GM12874 (cell line): Measurements from ENCODE around the gene XAB2.

ENCODE experiments used
- TF ChIP-seq, protein P1 (sequence below): IDR thresholded peaks from 2 replicates; pipeline ENCODE4 v1.5.1; 2011; ENCODE audit warnings: low read depth, mild to moderate bottlenecking, control low read depth, low read length, moderate library complexity; ENCODE audit not compliant: insufficient read depth

XAB2 gene

DNA sequence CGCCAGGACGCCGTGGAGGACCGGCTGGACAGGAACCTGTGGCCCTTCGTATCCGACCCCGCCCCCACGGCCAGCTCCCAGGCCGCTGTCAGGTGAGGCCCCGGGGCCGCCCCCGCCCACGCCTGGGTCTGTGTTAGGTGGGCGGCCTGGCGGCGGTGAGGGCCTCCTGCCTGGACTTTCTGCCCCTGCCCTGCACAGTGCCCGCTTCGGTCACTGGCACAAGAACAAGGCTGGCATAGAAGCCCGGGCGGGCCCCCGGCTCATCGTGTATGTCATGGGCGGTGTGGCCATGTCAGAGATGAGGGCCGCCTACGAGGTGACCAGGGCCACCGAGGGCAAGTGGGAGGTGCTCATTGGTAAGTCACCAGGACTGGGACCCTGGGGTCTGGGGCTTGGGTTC, 17.8 kb upstream of the XAB2 start:
- TF ChIP-seq, protein P1, sequence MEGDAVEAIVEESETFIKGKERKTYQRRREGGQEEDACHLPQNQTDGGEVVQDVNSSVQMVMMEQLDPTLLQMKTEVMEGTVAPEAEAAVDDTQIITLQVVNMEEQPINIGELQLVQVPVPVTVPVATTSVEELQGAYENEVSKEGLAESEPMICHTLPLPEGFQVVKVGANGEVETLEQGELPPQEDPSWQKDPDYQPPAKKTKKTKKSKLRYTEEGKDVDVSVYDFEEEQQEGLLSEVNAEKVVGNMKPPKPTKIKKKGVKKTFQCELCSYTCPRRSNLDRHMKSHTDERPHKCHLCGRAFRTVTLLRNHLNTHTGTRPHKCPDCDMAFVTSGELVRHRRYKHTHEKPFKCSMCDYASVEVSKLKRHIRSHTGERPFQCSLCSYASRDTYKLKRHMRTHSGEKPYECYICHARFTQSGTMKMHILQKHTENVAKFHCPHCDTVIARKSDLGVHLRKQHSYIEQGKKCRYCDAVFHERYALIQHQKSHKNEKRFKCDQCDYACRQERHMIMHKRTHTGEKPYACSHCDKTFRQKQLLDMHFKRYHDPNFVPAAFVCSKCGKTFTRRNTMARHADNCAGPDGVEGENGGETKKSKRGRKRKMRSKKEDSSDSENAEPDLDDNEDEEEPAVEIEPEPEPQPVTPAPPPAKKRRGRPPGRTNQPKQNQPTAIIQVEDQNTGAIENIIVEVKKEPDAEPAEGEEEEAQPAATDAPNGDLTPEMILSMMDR = no peak

DNA sequence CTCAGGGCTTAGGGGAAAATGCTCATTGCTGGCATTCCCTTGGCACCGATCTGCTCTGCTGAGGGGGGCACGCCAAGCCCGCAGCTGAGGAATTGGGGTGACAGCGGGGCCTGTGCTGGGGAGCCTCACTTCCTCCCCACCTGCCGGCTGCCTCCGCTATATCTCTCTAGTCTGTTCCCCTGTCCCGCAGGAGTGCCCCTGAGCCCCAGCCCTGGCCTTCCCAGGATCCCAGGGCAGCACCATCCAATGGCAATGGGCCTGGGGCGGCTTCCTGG, 17.0 kb upstream of the XAB2 start:
- TF ChIP-seq, protein P1 = no peak

DNA sequence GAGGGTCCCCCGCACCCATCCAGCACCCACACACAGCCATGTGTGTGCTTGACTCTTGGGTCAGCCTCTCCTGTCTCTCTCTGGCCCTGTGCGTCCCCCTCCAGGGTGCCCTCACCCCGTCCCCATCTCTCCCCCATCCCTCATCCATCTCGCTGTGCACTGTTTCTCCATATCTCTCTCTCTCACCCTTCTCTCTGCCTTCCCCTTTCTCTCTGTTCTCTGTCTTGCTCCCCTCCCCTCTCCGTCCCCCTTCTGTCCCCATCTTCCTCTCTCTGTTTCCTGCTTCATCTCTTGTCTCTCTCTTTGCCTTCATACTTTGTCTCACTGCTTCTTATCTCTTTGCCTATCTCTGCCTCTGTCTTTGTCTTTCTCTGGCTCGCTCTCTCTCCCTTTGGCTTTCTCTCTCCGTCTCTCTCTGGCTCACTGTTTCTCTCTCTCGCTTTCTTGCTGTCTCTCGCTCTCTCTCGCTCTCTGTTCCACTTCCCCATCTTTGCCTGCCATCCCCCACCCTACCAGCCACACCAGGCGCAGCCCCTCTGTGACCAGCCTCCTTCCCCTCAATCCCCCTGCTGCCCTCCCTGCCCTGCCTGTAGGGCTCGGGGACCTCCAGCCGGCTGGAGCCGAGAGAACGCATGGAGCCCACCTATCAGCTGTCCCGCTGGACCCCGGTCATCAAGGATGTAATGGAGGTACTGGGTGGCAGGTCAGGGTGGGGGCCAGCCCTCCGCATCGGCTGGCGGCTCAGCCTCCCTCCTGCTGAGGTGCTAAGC, 16.5 kb upstream of the XAB2 start:
- TF ChIP-seq, protein P1 = no peak

DNA sequence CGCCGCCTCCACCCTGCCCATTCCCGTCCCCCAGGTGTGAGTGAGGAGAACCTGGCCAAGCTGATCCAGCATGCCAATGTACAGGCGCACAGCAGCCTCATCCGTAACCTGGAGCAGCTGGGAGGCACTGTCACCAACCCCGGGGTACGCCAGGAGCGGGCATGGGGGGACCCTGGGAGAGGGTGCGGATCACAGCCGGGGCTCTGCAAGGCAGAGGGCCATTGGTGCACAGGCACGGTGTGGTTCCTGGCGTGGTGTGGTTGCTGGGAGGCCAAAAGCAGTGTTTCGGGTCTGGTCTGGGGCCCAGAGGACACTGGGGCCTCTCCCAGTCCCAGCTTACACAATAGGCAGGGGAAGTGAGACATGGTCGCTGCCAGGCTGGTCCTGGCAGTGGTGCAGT, 15.8 kb upstream of the XAB2 start:
- TF ChIP-seq, protein P1 = no peak

DNA sequence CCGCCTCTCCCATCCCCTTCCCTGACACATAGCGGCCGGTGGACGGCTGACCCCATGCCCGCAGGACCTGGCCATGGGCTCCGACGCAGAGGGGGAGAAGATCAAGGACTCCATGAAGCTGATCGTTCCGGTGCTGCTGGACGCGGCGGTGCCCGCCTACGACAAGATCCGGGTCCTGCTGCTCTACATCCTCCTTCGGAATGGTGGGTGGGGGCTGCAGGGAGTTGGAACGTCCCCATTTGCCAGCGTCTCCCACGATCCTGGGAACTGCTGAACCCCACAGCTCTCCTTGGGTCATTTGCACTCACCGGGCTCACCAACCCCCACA, 15.2 kb upstream of the XAB2 start:
- TF ChIP-seq, protein P1 = no peak

DNA sequence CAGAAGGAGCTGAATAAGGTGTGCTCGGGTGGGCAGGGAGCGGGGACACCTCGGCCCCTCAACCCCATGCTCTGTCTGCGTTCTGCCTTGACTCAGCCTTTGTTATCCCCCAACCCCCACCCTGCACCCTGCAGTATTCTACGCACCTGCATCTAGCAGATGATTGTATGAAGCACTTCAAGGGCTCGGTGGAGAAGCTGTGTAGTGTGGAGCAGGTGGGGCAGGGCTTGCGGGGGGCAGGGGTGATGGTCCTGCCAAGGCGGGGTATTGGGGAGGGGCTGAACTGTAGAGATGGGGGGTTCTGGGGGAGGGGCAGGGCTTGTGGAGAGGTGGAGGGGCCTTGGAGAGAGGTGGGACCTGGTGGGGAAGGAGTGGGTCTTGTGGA, 13.7 kb upstream of the XAB2 start:
- TF ChIP-seq, protein P1 = no peak

DNA sequence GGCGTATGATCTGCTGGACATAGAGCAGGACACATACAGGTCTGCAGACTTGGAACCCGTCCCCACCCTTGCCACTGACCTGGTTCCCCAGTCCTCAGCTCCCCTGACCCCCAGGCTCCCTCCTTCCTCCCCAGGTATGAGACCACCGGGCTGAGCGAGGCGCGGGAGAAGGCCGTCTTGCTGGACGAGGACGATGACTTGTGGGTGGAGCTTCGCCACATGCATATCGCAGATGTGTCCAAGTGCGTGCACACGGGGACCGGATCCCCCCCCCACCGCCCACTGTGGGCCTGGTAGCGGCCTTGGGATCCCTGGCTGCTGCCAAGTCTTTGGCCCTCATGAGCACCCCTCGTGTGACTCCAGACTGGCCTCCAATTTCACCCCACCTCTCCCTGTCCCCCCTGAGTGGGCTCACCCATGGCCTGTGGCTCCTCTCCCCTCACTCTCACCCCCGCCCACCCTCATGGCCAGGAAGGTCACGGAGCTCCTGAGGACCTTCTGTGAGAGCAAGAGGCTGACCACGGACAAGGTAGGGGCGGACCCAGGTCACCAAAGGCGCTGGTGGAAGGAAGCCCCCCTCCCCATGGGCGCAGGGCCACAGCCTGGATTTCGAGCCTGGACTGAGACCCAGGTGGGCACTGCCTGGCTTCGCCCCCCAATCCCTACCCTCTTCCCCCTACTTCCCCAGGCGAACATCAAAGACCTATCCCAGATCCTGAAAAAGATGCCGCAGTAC, 13.1 kb upstream of the XAB2 start:
- TF ChIP-seq, protein P1 = no peak
